ENCODE results near the gene GREM1. TPM values are rescaled to one million over a fixed set of nuclear protein-coding genes. Genes with fewer than 3 reads are reported as not detected.

GREM1 gene
- total and polyA plus RNA-seq, 2 of the 8 experiments (the other 6 are each of a cell fraction or from before 2014, with no cell fraction given), result 0.12 to 1.1 TPM

DNA sequence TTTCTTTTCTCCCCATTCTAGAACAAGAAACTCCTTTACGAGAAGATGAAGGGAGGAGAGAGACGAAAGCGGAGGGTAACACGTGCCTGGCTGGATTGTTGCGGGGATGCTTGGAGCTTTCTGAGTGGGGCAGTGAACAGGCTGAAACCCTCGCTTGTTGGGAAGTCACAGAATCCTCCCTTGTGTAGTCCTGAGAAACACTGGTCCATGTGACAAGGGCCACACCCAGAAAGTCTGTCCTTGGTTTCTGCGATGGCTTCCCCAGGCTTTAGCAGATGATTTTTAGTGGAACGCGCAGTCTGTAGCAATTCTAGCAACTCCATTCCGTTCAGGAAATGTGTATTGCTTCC lies 26.1 kb upstream of the GREM1 start (continued):
- TF ChIP-seq SIN3A (conservative IDR thresholded peaks at IDR 0.05 in 1 of 2, IDR thresholded peaks at IDR 0.05 in 1 of 2; ENCODE audit: low read depth in 1 of 2, low read length in 2 of 2) (no peak), GABPA (IDR thresholded peaks at IDR 0.05; ENCODE audit: borderline replicate concordance, insufficient read depth, low read length) (no peak), TCF12 (IDR thresholded peaks at IDR 0.05; ENCODE audit: low read depth, low read length) (no peak)

Data from H1 (cell line).